GM12878 (cell line): ENCODE data around the gene SCARB1. TPM values are rescaled to one million over a fixed set of nuclear protein-coding genes. Genes with fewer than 3 reads are reported as not detected.
A peak's percentile ranks its signal among the peaks of the same experiment; 100 is the strongest.

ENCODE experiments used
- BCL11A ChIP-seq: IDR thresholded peaks from 2 replicates; pipeline ENCODE4 v1.6.1; 2011; ENCODE audit warnings: low read depth, low read length
- CHD2 ChIP-seq: IDR thresholded peaks from 2 replicates; pipeline ENCODE4 v1.6.1; 2011; ENCODE audit warnings: low read depth, low read length, improper control_type of control experiment, borderline replicate concordance
- DPF2 ChIP-seq: fragments of 450-650 bp; IDR thresholded peaks from 2 replicates; pipeline ENCODE4 v1.6.1; 2017; ENCODE audit warnings: mild to moderate bottlenecking
- EGR1 ChIP-seq, 2 experiments: IDR thresholded peaks; 1 replicate in 1 of 2; 2 replicates in 1 of 2; pipeline ENCODE4 v1.6.1; 2011 to 2012; ENCODE audit warnings: low read depth in 2 of 2, low read length in 2 of 2, borderline replicate concordance in 1 of 2, mild to moderate bottlenecking in 1 of 2, moderate library complexity in 1 of 2
- ETV6 ChIP-seq, 2 experiments: fragments of 450-650 bp in 1 of 2; IDR thresholded peaks in 1 of 2; conservative IDR thresholded peaks in 1 of 2; 2 replicates each; pipeline ENCODE4 v1.6.1; 2014; ENCODE audit warnings: antibody characterized with exemption in 1 of 2, borderline replicate concordance in 1 of 2, low read depth in 1 of 2, mild to moderate bottlenecking in 1 of 2, moderate library complexity in 1 of 2
- FOXM1 ChIP-seq: IDR thresholded peaks from 2 replicates; pipeline ENCODE4 v1.6.1; 2012; ENCODE audit warnings: low read depth, mild to moderate bottlenecking, inconsistent platforms, low read length, moderate library complexity
- GABPA ChIP-seq: IDR thresholded peaks from 2 replicates; pipeline ENCODE4 v1.6.1; 2014; ENCODE audit warnings: antibody characterized with exemption, low read depth, mild to moderate bottlenecking, inconsistent platforms
- POLR2A ChIP-seq: IDR thresholded peaks from 2 replicates; pipeline ENCODE4 v1.6.1; 2011; ENCODE audit warnings: low read depth, mild to moderate bottlenecking, low read length
- RAD21 ChIP-seq: IDR thresholded peaks from 2 replicates; pipeline ENCODE4 v1.6.1; 2011; ENCODE audit warnings: mild to moderate bottlenecking, low read depth, low read length, moderate library complexity; ENCODE audit not compliant: insufficient read depth
- RAD51 ChIP-seq: fragments of 450-650 bp; IDR thresholded peaks from 2 replicates; pipeline ENCODE4 v1.6.1; 2016; ENCODE audit warnings: moderate library complexity, mild to moderate bottlenecking, inconsistent platforms
- RELA ChIP-seq: fragments of 450-650 bp; IDR thresholded peaks from 2 replicates; pipeline ENCODE4 v1.8.0; 2014; ENCODE audit warnings: borderline replicate concordance; ENCODE audit not compliant: partially characterized antibody
- SPI1 ChIP-seq: IDR thresholded peaks from 2 replicates; pipeline ENCODE4 v1.6.1; 2011; ENCODE audit warnings: low read depth, mild to moderate bottlenecking, low read length, moderate library complexity, borderline replicate concordance; ENCODE audit not compliant: insufficient read depth
- YBX1 ChIP-seq: fragments of 450-650 bp; IDR thresholded peaks from 2 replicates; pipeline ENCODE4 v1.6.1; 2016; ENCODE audit warnings: antibody characterized with exemption
- YY1 ChIP-seq: IDR thresholded peaks from 2 replicates; pipeline ENCODE4 v1.6.1; 2011; ENCODE audit warnings: low read depth, mild to moderate bottlenecking, low read length
- ZBED1 ChIP-seq: IDR thresholded peaks from 2 replicates; pipeline ENCODE4 v1.6.1; 2016; ENCODE audit warnings: borderline replicate concordance
- ZNF24 ChIP-seq: fragments of 450-650 bp; IDR thresholded peaks from 2 replicates; pipeline ENCODE4 v1.6.1; 2017; ENCODE audit warnings: antibody characterized with exemption, mild to moderate bottlenecking
- ZNF384 ChIP-seq: IDR thresholded peaks from 2 replicates; pipeline ENCODE4 v1.6.1; 2012; ENCODE audit warnings: low read depth, mild to moderate bottlenecking, low read length, improper control_type of control experiment, borderline replicate concordance
- polyA plus RNA-seq, 11 experiments: library from polyadenylated mRNA; depleted of rRNA in 4 of 11; unstranded in 6 of 11; stranded (reverse) in 5 of 11; fragments of >200 nt; fragmentation: Nextera tagmentation in 4 of 11; fragmentation: Illumina TruSeq in 1 of 11; extraction: Ambion mirVana in 4 of 11; extraction: Trizol in 1 of 11; gene quantifications; 1 replicate in 1 of 11; 2 replicates in 10 of 11; pipeline versions ENCODE4 v1.2.1 to v1.2.3, GENCODE V29; 2011 to 2016; ENCODE audit warnings: inconsistent platforms in 2 of 11, missing spikeins in 2 of 11, low read depth in 1 of 11
- total RNA-seq, 4 experiments: library from RNA; depleted of rRNA in 3 of 4; stranded (reverse); fragments of >200 nt in 3 of 4; fragmentation: Illumina TruSeq in 1 of 4; extraction: Trizol in 1 of 4; gene quantifications; 2 replicates each; pipeline versions ENCODE4 v1.2.1 to v1.2.3, GENCODE V29; 2013 to 2021
- TF ChIP-seq, protein P1 (sequence below): fragments of 150-350 bp; IDR thresholded peaks from 2 replicates; pipeline ENCODE4 v1.6.1; 2014; ENCODE audit warnings: mild to moderate bottlenecking, low read depth, low read length
- TF ChIP-seq, protein P2 (sequence below): fragments of 450-650 bp; IDR thresholded peaks from 2 replicates; pipeline ENCODE4 v1.6.1; 2017; ENCODE audit warnings: mild to moderate bottlenecking, moderate library complexity
- TF ChIP-seq, protein P3 (sequence below): fragments of 450-650 bp; IDR thresholded peaks from 2 replicates; pipeline ENCODE4 v1.6.1; 2016; ENCODE audit warnings: mild to moderate bottlenecking, moderate library complexity, borderline replicate concordance

The SCARB1 gene
- total and polyA plus RNA-seq, 10 of the 15 experiments (the other 5 are each of a cell fraction or from before 2014, with no cell fraction given), result 0.34 to 104 (median 63.1) TPM

DNA sequence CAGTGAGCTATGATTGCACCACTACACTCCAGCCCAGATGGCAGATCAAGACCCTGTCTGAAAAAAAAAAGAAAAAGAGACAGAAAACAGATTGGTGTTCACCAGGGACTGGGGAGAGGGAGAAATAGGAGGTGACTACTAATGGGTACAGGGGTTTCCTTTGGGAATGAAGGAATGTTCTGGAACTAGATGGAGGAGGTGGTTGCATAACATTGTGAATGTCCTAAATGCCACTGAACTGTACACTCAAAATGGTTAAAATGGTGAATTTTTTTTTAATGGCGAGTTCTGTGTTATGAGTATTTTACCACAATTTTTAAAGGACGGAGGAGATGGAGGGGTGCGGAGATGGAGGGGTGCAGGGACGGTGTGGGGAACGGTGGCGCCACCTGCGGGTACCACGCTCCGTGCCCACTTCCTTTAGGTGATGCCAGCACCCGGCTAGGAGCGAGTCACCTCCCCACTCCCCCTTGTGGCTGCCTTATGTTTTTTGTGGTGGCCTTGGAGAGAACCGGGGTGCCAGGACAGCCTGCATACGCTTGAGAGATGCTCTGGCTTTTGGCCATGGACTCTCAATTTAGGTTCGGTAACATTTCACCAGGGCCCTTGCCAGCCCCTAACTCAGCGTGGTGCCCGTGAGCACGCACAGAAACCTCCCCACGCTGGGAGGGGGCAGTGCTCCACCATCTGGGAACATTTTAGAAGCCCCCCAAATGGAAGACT, 34.7 kb upstream of the SCARB1 start (continued):
- TF ChIP-seq RELA, result no peak
- TF ChIP-seq BCL11A, result no peak
- TF ChIP-seq RAD21, result peak; percentile 60
- TF ChIP-seq ZNF24, result no peak
- no peak for TF ChIP-seq ETV6 (conservative IDR thresholded peaks at IDR 0.05 in 1 of 2, IDR thresholded peaks at IDR 0.05 in 1 of 2; ENCODE audit: borderline replicate concordance in 1 of 2, low read depth in 1 of 2)
- TF ChIP-seq, protein P1, sequence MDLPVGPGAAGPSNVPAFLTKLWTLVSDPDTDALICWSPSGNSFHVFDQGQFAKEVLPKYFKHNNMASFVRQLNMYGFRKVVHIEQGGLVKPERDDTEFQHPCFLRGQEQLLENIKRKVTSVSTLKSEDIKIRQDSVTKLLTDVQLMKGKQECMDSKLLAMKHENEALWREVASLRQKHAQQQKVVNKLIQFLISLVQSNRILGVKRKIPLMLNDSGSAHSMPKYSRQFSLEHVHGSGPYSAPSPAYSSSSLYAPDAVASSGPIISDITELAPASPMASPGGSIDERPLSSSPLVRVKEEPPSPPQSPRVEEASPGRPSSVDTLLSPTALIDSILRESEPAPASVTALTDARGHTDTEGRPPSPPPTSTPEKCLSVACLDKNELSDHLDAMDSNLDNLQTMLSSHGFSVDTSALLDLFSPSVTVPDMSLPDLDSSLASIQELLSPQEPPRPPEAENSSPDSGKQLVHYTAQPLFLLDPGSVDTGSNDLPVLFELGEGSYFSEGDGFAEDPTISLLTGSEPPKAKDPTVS, result no peak
- TF ChIP-seq CHD2, result no peak
- no peak for TF ChIP-seq POLR2A
- TF ChIP-seq, protein P2, sequence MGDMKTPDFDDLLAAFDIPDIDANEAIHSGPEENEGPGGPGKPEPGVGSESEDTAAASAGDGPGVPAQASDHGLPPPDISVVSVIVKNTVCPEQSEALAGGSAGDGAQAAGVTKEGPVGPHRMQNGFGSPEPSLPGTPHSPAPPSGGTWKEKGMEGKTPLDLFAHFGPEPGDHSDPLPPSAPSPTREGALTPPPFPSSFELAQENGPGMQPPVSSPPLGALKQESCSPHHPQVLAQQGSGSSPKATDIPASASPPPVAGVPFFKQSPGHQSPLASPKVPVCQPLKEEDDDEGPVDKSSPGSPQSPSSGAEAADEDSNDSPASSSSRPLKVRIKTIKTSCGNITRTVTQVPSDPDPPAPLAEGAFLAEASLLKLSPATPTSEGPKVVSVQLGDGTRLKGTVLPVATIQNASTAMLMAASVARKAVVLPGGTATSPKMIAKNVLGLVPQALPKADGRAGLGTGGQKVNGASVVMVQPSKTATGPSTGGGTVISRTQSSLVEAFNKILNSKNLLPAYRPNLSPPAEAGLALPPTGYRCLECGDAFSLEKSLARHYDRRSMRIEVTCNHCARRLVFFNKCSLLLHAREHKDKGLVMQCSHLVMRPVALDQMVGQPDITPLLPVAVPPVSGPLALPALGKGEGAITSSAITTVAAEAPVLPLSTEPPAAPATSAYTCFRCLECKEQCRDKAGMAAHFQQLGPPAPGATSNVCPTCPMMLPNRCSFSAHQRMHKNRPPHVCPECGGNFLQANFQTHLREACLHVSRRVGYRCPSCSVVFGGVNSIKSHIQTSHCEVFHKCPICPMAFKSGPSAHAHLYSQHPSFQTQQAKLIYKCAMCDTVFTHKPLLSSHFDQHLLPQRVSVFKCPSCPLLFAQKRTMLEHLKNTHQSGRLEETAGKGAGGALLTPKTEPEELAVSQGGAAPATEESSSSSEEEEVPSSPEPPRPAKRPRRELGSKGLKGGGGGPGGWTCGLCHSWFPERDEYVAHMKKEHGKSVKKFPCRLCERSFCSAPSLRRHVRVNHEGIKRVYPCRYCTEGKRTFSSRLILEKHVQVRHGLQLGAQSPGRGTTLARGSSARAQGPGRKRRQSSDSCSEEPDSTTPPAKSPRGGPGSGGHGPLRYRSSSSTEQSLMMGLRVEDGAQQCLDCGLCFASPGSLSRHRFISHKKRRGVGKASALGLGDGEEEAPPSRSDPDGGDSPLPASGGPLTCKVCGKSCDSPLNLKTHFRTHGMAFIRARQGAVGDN, result peak; percentile 52; the same call in 1 of the 2 replicates
- TF ChIP-seq FOXM1, result no peak
- no peak for TF ChIP-seq EGR1 (IDR thresholded peaks at IDR 0.05; ENCODE audit: borderline replicate concordance in 1 of 2, low read depth in 2 of 2, low read length in 2 of 2)
- TF ChIP-seq ZNF384, result no peak
- TF ChIP-seq YY1, result no peak
- TF ChIP-seq ZBED1, result no peak
- TF ChIP-seq SPI1, result no peak
- TF ChIP-seq YBX1, result no peak
- 0 out of 2 replicates have a peak, but pooled peaks have one; percentile 13 for TF ChIP-seq RAD51
- TF ChIP-seq DPF2, result 0 out of 2 replicates have a peak, but pooled peaks have one; percentile 23
- TF ChIP-seq, protein P3, sequence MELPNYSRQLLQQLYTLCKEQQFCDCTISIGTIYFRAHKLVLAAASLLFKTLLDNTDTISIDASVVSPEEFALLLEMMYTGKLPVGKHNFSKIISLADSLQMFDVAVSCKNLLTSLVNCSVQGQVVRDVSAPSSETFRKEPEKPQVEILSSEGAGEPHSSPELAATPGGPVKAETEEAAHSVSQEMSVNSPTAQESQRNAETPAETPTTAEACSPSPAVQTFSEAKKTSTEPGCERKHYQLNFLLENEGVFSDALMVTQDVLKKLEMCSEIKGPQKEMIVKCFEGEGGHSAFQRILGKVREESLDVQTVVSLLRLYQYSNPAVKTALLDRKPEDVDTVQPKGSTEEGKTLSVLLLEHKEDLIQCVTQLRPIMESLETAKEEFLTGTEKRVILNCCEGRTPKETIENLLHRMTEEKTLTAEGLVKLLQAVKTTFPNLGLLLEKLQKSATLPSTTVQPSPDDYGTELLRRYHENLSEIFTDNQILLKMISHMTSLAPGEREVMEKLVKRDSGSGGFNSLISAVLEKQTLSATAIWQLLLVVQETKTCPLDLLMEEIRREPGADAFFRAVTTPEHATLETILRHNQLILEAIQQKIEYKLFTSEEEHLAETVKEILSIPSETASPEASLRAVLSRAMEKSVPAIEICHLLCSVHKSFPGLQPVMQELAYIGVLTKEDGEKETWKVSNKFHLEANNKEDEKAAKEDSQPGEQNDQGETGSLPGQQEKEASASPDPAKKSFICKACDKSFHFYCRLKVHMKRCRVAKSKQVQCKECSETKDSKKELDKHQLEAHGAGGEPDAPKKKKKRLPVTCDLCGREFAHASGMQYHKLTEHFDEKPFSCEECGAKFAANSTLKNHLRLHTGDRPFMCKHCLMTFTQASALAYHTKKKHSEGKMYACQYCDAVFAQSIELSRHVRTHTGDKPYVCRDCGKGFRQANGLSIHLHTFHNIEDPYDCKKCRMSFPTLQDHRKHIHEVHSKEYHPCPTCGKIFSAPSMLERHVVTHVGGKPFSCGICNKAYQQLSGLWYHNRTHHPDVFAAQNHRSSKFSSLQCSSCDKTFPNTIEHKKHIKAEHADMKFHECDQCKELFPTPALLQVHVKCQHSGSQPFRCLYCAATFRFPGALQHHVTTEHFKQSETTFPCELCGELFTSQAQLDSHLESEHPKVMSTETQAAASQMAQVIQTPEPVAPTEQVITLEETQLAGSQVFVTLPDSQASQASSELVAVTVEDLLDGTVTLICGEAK, result no peak
- no peak for TF ChIP-seq GABPA
